ENCODE measurements around the gene COL11A1.
"Not testable (repeated sequence)": the region's sequence is repeated elsewhere in the genome, so short reads cannot be mapped to it uniquely, and the experiment has no call there.

Gene COL11A1

DNA sequence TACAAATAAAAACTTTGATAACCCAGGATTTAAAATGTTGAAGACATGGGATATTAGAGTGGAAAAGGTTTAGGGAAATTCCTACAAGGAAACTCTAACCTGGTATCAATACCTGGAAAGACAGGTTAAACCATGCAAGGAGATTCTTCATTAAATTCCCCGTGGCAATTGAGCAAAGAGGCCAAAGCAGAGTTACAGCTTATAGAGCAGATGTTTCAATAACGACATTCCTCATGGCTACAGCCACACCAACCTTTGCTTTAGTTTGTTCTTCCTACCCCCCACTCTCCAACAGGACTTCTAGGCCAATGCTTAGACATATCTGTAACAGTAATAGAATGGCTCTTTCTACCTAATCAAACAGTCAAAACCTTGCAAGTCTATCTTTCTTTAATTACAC, 271.3 kb downstream of the COL11A1 start:
- no peak for DNase-seq (ENCODE audit: low read depth in 3 of 3)

GRCh38 chr1:102834688-102835320, 273.5 kb downstream of the COL11A1 start:
- DNase-seq (ENCODE audit: low read depth in 3 of 3): no peak

DNA sequence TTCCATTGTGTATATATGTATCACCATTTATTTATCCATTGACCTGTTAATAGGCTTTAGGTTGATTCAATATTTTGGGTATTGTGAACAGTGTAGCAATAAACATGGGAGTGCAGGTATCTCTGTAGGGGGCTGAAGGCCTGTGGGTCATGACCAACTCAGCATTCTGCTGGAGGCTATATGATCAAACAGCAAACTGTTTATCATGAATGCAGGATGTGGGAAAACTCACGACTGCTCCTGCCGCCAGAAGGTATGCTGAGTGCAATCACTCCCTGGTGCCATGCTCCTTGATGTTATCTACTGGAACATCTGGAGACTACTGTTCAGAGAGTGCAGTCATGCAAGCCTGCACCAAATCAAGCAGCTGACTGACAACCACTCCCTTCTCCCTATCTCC, 275.2 kb downstream of the COL11A1 start:
- DNase-seq (ENCODE audit: low read depth in 3 of 3): no peak

- not testable (repeated sequence) for DNase-seq (ENCODE audit: low read depth in 3 of 3)
Observed at GRCh38 chr1:102826706-102827105, 281.6 kb downstream of the COL11A1 start.
